ENCODE data around the gene CHST14.
"Not testable (repeated sequence)": the region's sequence is repeated elsewhere in the genome, so short reads cannot be mapped to it uniquely, and the experiment has no call there.

CHST14 gene

DNA sequence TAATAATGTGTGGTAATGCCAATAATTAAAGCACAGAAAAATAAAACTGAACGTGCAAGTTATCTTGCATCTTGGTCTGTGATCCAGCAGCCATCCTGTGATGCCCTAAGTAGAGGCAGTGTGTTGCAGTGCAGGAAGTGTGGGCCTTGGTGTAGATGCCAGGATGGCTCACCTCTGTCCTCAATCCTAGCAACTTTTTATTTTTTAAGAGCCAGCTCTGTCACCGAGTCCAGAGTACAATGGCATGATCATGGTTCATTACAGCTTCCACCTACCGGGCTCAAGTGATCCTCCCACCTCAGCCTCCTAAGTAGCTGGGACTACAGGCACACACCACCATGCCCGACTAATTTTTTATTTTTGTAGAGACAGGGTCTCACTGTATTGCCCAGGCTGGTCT, 22.4 kb upstream of the CHST14 start:
- no peak for DNase-seq (ENCODE audit: low read depth)
- TF ChIP-seq, protein P1, sequence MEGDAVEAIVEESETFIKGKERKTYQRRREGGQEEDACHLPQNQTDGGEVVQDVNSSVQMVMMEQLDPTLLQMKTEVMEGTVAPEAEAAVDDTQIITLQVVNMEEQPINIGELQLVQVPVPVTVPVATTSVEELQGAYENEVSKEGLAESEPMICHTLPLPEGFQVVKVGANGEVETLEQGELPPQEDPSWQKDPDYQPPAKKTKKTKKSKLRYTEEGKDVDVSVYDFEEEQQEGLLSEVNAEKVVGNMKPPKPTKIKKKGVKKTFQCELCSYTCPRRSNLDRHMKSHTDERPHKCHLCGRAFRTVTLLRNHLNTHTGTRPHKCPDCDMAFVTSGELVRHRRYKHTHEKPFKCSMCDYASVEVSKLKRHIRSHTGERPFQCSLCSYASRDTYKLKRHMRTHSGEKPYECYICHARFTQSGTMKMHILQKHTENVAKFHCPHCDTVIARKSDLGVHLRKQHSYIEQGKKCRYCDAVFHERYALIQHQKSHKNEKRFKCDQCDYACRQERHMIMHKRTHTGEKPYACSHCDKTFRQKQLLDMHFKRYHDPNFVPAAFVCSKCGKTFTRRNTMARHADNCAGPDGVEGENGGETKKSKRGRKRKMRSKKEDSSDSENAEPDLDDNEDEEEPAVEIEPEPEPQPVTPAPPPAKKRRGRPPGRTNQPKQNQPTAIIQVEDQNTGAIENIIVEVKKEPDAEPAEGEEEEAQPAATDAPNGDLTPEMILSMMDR (IDR thresholded peaks at IDR 0.05; ENCODE audit: low read depth, low read length, missing control alignments) = no peak
- H3K4me3 ChIP-seq (ENCODE audit: low read depth, low read length) = no peak overlapping the region

DNA sequence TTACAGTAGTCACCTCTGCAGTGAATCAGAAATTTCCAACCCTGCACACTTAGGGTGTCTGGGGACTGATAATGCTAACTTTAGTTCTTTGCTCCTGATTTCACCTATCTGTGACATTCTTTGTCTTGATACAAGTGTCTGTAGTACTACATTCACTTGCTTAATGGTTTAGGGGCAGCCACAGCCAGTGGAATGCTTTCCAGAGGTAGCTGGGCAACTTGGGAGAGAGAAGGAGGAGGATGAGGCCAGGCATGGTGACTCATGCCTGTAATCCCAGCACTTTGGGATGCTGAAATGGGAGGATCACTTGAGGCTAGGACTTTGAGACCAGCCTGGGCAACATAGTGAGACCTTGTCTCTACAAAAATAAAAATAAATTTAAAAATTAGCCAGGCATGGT, 21.5 kb upstream of the CHST14 start:
- TF ChIP-seq, protein P1 (IDR thresholded peaks at IDR 0.05; ENCODE audit: low read depth, low read length, missing control alignments) = no peak
- H3K4me3 ChIP-seq (ENCODE audit: low read depth, low read length) = no peak overlapping the region
- DNase-seq (ENCODE audit: low read depth) = no peak

DNA sequence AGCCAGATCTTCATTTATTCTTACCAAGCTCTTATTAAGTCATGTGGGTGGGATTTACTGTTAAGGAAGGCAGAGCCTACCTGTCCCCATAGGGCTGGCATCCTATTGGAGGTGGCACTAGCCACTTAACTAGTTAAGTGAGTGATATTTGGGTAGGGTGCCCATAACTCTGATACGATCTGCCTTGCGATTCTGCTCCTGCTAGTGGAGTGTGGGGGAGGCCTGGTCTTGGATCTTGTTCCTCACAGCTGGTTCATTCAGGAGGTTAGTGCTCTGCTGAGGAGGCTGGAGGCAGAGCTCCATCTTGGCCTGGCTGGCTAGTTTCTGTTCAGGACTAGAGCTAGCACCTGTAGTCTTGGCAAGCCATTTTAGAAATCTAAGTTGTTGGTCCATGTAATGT, 20.7 kb upstream of the CHST14 start:
- H3K4me3 ChIP-seq (ENCODE audit: low read depth, low read length) = no peak overlapping the region
- TF ChIP-seq, protein P1 (IDR thresholded peaks at IDR 0.05; ENCODE audit: low read depth, low read length, missing control alignments) = no peak
- DNase-seq (ENCODE audit: low read depth) = no peak

DNA sequence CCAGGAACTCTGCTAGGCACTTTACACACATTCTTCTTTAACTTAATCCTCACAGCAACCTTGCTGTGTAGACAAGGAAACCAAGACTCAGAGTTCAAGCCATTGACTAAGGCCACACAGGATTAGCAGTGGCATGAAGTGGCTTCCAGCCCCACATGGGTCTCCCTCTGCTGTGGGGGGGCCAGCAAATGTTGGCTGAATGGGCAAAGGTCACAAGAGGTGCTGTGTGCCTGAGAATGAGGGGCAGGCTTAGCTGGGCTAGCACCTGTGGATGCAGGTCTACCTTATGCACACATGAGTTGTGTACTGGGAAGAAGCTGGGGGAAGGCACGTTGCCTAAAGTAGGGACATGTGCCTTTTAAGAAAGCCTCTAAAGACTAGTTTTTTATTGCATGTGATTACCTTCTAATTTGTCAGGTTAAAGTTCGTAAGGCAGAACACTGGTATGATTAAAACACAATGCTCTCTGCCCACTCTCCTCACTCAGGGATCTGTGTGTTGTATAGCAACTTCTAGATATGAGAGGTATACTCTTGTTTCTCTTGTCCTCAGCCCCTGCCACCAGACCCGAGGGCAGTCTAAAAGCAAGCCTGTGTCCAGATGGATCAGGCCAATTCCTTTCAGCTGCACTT, 19.1 kb upstream of the CHST14 start:
- TF ChIP-seq, protein P1 (IDR thresholded peaks at IDR 0.05; ENCODE audit: low read depth, low read length, missing control alignments) = no peak
- no peak for DNase-seq (ENCODE audit: low read depth)
- no peak overlapping the region for H3K4me3 ChIP-seq (ENCODE audit: low read depth, low read length)

DNA sequence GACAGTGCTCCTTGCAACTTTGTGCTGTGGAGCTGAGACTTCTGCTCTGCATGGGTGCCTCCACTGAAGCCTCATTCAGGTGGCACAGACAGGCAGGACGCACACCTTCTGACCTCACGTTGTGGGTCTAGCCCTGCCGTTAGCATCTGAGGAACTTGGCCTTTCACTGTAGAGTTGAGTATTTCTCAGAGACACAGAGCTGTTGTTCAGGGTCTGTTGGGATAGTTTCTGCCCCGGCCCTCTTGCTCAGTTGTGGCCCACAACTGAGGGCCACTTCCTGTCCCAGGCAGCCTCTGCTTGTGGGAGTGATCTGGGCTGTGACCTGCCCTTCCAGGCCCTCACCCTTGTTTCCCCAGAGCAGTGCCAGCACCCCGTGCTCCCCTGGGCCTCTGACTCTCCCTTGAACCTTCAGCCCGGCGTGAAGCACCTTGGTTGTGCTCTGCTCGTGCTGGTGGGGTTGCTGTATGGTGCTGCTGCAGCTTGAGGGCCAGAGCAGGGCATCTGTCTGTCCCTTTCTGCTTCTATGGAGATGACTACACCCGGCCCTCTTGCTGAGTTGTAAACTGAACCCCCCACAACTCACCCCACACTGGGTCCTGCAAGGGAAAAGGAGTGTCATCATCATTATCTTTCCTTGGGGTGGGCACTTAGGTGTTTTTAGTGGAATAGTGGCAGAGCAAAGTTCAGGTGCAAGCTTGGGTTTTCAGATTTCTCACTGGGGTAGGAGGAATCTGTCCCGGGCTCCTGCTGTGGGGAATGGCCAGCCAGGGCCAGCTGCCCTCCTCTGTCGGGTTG, 18.3 kb upstream of the CHST14 start:
- no peak for DNase-seq (ENCODE audit: low read depth)
- TF ChIP-seq, protein P1 (IDR thresholded peaks at IDR 0.05; ENCODE audit: low read depth, low read length, missing control alignments) = no peak
- no peak overlapping the region for H3K4me3 ChIP-seq (ENCODE audit: low read depth, low read length)

DNA sequence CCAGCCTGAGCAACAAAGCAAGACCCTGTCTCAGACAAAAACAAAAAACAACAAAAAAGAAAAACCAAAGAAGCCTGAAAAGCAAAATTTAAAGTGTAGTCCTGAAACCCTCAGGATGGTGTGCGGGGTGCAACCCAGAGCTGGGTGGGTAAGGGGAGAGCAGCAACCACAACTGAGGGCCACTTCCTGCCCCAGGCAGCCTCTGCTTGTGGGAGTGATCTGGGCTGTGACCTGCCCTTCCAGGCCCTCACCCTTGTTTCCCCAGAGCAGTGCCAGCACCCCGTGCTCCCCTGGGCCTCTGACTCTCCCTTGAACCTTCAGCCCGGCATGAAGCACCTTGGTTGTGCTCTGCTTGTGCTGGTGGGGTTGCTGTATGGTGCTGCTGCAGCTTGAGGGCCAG, 16.8 kb upstream of the CHST14 start:
- H3K4me3 ChIP-seq (ENCODE audit: low read depth, low read length); DNase-seq (ENCODE audit: low read depth): not testable (repeated sequence)

DNA sequence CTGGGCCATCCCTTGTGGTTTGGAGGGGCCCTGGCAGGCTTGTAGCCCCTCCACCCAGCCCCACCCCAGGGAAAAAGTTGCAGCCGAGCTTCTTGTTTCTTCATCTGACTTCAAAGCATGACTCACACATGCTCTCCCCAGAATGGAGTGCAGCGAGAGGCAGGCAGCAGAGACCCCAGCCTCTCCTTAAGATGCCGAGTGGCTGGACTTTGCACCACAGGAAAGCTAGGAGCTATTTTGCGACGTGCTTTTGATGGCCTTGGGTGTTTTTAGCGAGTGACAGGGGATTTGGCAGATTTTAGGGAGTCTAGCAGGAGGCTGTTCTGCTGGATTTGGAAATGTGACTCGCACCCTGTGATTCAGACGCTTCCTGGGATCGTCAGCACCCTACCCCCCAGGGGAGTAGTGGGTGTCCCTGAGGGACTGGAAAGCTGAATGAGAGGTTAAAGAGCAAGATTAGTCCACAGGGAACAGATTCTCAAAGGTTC, 15.8 kb upstream of the CHST14 start:
- DNase-seq (ENCODE audit: low read depth) = no peak
- H3K4me3 ChIP-seq (ENCODE audit: low read depth, low read length) = no peak overlapping the region
- TF ChIP-seq, protein P1 (IDR thresholded peaks at IDR 0.05; ENCODE audit: low read depth, low read length, missing control alignments) = no peak
